Body of pancreas (tissue), 4 donors: ENCODE measurements around the gene SOCS2. TPM values are rescaled to one million over a fixed set of nuclear protein-coding genes. Genes with fewer than 3 reads are reported as not detected.

Source experiments
- ATAC-seq: fragments of 150-250 bp; one replicate; pipeline ENCODE4 v1.9.1; 2016
- DNase-seq, 4 donors: peaks; one replicate each; pipeline ENCODE4 v3.0.0-alpha.2; 2019
- H3K27ac ChIP-seq, 4 donors: fragments of 200-600 bp; sonication (generic); 1 replicate in 3 of 4; 2 replicates in 1 of 4; pipeline versions ENCODE4 v1.5.1 to v1.6.1; 2016 to 2019; ENCODE audit warnings: mild to moderate bottlenecking in 1 of 4, mixed read lengths in 1 of 4, moderate library complexity in 1 of 4
- H3K27me3 ChIP-seq, 2 donors: fragments of 200-600 bp; sonication (generic); one replicate each; pipeline ENCODE4 v1.6.0; 2016; ENCODE audit warnings: mild to moderate bottlenecking in 1 of 2
- H3K36me3 ChIP-seq, 2 donors: fragments of 200-600 bp; sonication (generic); replicated peaks in 1 of 2; 2 replicates each; pipeline ENCODE4 v1.5.1; 2016; ENCODE audit warnings: low read depth in 2 of 2; ENCODE audit not compliant: insufficient read depth in 1 of 2
- H3K4me1 ChIP-seq: fragments of 200-600 bp; sonication (generic); one replicate; pipeline ENCODE4 v1.6.0; 2016
- H3K4me3 ChIP-seq, 2 donors: fragments of 200-600 bp; sonication (generic); 1 replicate in 1 of 2; 2 replicates in 1 of 2; pipeline ENCODE4 v1.5.1; 2016 to 2019
- H3K9me3 ChIP-seq, 3 donors: fragments of 200-600 bp; sonication (generic); 1 replicate in 2 of 3; 2 replicates in 1 of 3; pipeline ENCODE4 v1.5.1; 2016
- POLR2A ChIP-seq, 3 donors: fragments of 450-650 bp; IDR thresholded peaks; one replicate each; pipeline ENCODE4 v1.6.1; 2016; ENCODE audit warnings: antibody characterized with exemption in 3 of 3, mild to moderate bottlenecking in 2 of 3
- WGBS, 2 donors: methylation state at CpG; one replicate each; pipeline ENCODE4 v1.1.5; 2017; 5-methylcytosine and 5-hydroxymethylcytosine counted together
- intact Hi-C: fragments of 100-400 bp; cut with DNase I; formaldehyde crosslinking; loops from one replicate; pipeline ENCODE4 v1.15.1; 2023
- total RNA-seq, 2 donors: library from RNA; depleted of rRNA; stranded (reverse); fragments of >200 nt; gene quantifications; one replicate each; pipeline ENCODE4 v1.1.0, GENCODE V29; 2016
- TF ChIP-seq, protein P1 (sequence below), 7 experiments: fragments of 450-650 bp in 4 of 7; fragments of 200-600 bp in 3 of 7; sonication (generic) in 3 of 7; IDR thresholded peaks; one replicate each; pipeline ENCODE4 v1.5.1; 2016 to 2019; ENCODE audit warnings: antibody characterized with exemption in 7 of 7

Gene SOCS2
- total RNA-seq, 2 donors from 2014 or later = 16.3 to 50.4 TPM

DNA sequence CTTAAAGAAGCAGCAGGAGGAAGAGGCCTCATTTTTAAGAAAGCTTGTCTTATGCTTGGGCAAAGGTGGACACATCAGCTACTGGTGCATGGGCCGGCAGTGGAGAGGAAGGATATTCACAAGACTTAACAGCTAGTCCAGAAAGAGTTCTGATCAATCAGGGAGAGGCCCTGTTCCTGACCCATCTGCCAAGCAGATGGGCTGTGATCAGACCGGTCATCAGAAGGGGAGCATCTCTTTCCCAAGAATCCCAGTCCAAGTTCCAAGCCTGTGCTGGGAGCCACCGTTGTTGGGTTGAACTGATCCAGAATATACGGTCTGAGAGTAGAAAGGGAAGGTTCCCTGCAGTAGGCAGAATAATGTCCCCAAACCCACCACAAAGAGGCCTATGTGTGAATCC lies 32.7 kb upstream of the SOCS2 start:
- H3K27me3 ChIP-seq = no peaks in the 10 kb centered on the region
- ATAC-seq = no peak
- WGBS, 2 donors = 88 to 90% methylated on average over 4 of the region's 4 CpGs
- no peak overlapping the region for H3K27ac ChIP-seq
- DNase-seq = no peak
- H3K36me3 ChIP-seq = no peaks in the 10 kb centered on the region
- no peaks in the 10 kb centered on the region for H3K4me1 ChIP-seq
- no peak overlapping the region for H3K4me3 ChIP-seq
- intact Hi-C loops = no loop called here
- no peaks in the 10 kb centered on the region for H3K9me3 ChIP-seq
- no peak for TF ChIP-seq POLR2A (IDR thresholded peaks at IDR 0.05)
- TF ChIP-seq, protein P1, sequence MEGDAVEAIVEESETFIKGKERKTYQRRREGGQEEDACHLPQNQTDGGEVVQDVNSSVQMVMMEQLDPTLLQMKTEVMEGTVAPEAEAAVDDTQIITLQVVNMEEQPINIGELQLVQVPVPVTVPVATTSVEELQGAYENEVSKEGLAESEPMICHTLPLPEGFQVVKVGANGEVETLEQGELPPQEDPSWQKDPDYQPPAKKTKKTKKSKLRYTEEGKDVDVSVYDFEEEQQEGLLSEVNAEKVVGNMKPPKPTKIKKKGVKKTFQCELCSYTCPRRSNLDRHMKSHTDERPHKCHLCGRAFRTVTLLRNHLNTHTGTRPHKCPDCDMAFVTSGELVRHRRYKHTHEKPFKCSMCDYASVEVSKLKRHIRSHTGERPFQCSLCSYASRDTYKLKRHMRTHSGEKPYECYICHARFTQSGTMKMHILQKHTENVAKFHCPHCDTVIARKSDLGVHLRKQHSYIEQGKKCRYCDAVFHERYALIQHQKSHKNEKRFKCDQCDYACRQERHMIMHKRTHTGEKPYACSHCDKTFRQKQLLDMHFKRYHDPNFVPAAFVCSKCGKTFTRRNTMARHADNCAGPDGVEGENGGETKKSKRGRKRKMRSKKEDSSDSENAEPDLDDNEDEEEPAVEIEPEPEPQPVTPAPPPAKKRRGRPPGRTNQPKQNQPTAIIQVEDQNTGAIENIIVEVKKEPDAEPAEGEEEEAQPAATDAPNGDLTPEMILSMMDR (IDR thresholded peaks at IDR 0.05) = no peak

DNA sequence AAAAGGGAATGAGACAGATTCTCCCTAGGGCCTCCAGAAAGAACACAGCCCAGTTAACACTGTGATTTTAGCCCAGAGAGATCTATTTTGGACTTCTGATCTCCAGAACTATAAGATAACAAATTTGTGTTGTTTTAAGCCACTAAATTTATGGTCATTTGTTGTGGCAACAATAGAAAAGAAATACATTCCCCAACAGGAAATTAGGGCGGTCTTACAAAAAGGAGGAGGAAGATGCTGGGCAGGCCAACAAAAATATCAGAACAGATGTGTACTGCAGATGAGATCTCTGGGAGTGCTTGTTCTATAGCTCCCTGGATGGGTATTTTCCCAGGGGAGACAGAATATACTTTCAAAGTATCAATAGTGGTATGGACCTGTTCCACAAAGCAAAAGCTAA lies 32.0 kb upstream of the SOCS2 start:
- DNase-seq = no peak
- TF ChIP-seq, protein P1 (IDR thresholded peaks at IDR 0.05) = no peak
- no peak for TF ChIP-seq POLR2A (IDR thresholded peaks at IDR 0.05)
- no peak for ATAC-seq
- H3K27me3 ChIP-seq = no peaks in the 10 kb centered on the region
- H3K4me1 ChIP-seq = no peaks in the 10 kb centered on the region
- H3K4me3 ChIP-seq = no peak overlapping the region
- intact Hi-C loops = no loop called here
- H3K27ac ChIP-seq = no peak overlapping the region
- WGBS, 2 donors = 84 to 86% methylated on average over 1 of the region's 1 CpG
- H3K36me3 ChIP-seq = no peaks in the 10 kb centered on the region
- no peaks in the 10 kb centered on the region for H3K9me3 ChIP-seq

DNA sequence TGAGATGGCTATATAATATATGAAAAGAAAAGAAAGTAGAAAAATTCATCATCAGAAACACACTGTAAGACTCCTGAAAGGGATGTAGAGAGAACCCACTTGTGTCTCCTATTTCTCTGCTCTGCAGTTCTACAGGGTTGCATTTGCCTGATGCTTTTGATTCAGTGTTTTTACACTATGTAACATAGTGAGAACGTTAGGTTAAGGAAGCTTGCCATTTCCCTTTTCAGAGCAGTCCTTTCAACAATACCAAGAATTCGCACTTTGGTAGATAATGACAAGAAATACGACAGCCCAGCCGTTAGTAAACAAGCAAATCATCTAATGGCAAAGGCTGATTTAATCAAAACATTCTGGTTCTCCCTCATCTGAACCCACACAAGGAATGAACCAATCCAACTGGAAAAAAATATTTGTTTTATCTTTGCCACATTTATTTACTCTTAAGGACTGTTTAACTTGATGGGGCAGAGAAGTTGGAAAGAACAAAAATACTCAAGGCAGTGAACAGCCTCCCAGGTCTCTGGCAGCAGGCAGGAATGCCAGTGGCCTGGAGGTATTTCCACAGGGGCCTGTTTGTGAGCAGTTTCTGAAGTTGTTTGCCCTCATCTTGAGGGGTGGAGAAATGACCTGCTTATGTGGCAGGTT lies 30.8 kb upstream of the SOCS2 start:
- DNase-seq = no peak

DNA sequence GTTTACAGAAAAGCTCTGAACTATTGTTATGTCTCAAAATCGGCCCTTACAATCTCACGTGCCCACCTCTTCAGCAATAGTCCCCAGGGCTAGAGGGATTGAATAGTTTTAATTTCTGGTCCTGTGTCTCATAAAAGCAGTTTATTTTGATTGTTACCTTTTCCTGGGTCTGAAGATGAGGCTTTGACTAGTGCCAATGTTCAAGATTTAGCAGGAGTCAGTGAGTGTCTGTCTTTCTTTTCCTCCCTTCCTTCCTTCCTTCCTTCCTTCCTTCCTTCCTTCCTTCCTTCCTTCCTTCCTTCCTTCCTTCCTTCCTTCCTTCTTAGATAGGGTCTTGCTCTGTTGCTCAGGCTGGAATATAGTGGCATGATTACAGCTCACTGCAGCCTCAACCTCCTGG lies 24.7 kb upstream of the SOCS2 start:
- Histone ChIP-seq H3K36me3 (no peaks in the 10 kb centered on the region), H3K9me3 (no peaks in the 10 kb centered on the region), H3K4me1 (no peaks in the 10 kb centered on the region), H3K27ac (no peak overlapping the region), H3K27me3 (no peaks in the 10 kb centered on the region), H3K4me3 (no peak overlapping the region)
- WGBS, 2 donors = 59 to 62% methylated on average over 2 of the region's 2 CpGs
- intact Hi-C loops = no loop called here
- TF ChIP-seq POLR2A (IDR thresholded peaks at IDR 0.05) = no peak
- TF ChIP-seq, protein P1 (IDR thresholded peaks at IDR 0.05) = no peak
- no peak for DNase-seq
- ATAC-seq = no peak

More for the DNA sequence above, 30.8 kb upstream of the SOCS2 start:
- Histone ChIP-seq H3K4me1 (no peaks in the 10 kb centered on the region), H3K27me3 (no peaks in the 10 kb centered on the region), H3K4me3 (no peak overlapping the region), H3K27ac (no peak overlapping the region), H3K36me3 (no peaks in the 10 kb centered on the region), H3K9me3 (no peaks in the 10 kb centered on the region)
- no peak for TF ChIP-seq POLR2A (IDR thresholded peaks at IDR 0.05)
- TF ChIP-seq, protein P1 (IDR thresholded peaks at IDR 0.05) = no peak
- intact Hi-C loops = no loop called here
- 42% methylated on average over 4 of the region's 4 CpGs for WGBS, 2 donors
- no peak for ATAC-seq

DNA sequence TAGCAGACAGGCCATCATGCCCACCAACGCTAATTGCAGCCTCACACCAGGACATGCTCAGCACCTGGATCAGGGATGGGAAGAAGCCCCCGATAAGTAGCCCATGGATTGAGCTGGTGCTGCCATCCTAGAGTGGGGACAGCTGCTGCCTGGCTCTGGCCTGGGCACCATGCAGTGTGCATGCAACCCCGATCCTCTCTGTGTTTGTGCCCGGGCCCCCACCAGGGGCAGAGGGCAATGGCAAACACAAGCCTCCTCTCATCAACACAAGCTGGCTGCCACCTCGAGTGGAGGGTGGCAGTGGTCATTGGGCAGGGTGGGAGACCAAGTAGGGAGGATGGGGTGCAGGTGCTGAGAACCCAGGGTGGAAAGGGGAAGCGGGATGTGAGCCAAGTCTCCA lies 23.3 kb upstream of the SOCS2 start:
- Histone ChIP-seq H3K36me3 (no peaks in the 10 kb centered on the region), H3K27me3 (no peaks in the 10 kb centered on the region), H3K27ac (no peak overlapping the region), H3K4me1 (no peaks in the 10 kb centered on the region), H3K4me3 (no peak overlapping the region), H3K9me3 (no peaks in the 10 kb centered on the region)
- 85 to 89% methylated on average over 4 to 5 of the region's 6 CpGs for WGBS, 2 donors
- DNase-seq (no peak), ATAC-seq (no peak)
- intact Hi-C loops = no loop called here
- TF ChIP-seq, protein P1 (IDR thresholded peaks at IDR 0.05) = no peak
- no peak for TF ChIP-seq POLR2A (IDR thresholded peaks at IDR 0.05)
